ENCODE measurements around the gene BHLHE41. TPM values are rescaled to one million over a fixed set of nuclear protein-coding genes. Genes with fewer than 3 reads are reported as not detected.

Gene BHLHE41
- total and polyA plus RNA-seq, 9 of the 15 experiments (the other 6 are each of a cell fraction or from before 2014, with no cell fraction given): not detected

DNA sequence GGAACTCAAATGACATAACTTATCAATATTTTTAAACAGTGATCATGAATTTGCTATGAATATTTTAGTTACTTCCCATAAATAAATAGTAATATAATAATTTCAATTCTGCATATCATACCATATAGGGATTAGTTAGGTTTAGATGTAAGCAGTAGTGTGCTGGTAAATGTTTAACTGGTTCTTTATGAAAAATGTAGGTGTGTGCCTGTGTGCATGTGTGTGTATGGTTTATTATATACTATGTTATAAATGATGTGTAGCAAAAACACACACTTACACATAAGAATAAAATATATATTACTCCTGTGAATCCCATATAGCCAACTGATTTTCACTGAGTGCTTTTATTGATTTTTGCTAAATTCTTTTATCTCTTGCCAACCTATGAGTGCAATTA is 14.0 kb upstream of the BHLHE41 start:
- no TSS peak for BruUV-seq (replicated peaks)
- H3K4me2 ChIP-seq (ENCODE audit: insufficient read depth, low read length): no peak overlapping the region
- H3K36me3 ChIP-seq (ENCODE audit: control insufficient read depth, insufficient read depth, low read length): no peaks in the 10 kb centered on the region
- H3K27me3 ChIP-seq (ENCODE audit: control insufficient read depth in 2 of 2, insufficient read depth in 2 of 2, low read length in 2 of 2): no peaks in the 10 kb centered on the region
- H3K4me3 ChIP-seq: no peak overlapping the region
- in situ Hi-C loops (cut with MboI): no loop called here
- ATAC-seq (no peak), DNase-seq (ENCODE audit: extremely low read depth in 1 of 4, low spot score in 3 of 4) (no peak), FAIRE-seq (no peak)
- H3K79me2 ChIP-seq (ENCODE audit: control insufficient read depth, insufficient read depth, low read length): no peaks in the 10 kb centered on the region
- H3K9me3 ChIP-seq (replicated peaks; ENCODE audit: control insufficient read depth, insufficient read depth, low read depth, low read length): no peaks in the 10 kb centered on the region
- intact Hi-C loops (cut with micrococcal nuclease): no loop called here
- no peak overlapping the region for H3K9ac ChIP-seq (ENCODE audit: insufficient read depth in 1 of 2, low read depth in 2 of 2, low read length in 2 of 2)
- TF ChIP-seq DPF2 (IDR thresholded peaks at IDR 0.05) (no peak), ADNP (tag; IDR thresholded peaks at IDR 0.05) (no peak), SMAD3 (CRISPR knock-in tag; conservative IDR thresholded peaks at IDR 0.05) (no peak), ZNF696 (CRISPR knock-in tag; conservative IDR thresholded peaks at IDR 0.05) (no peak), ZNF444 (CRISPR knock-in tag; IDR thresholded peaks at IDR 0.05) (no peak), ZNF124 (CRISPR knock-in tag; IDR thresholded peaks at IDR 0.05) (no peak), ZC3H11A (IDR thresholded peaks at IDR 0.05; ENCODE audit: low read depth, low read length) (no peak), POLR2AphosphoS2 (IDR thresholded peaks at IDR 0.05; ENCODE audit: low read length) (no peak), EP400 (IDR thresholded peaks at IDR 0.05) (no peak), SREBF1 (IDR thresholded peaks at IDR 0.05; ENCODE audit: borderline replicate concordance, low read depth, low read length) (no peak), C11orf30 (IDR thresholded peaks at IDR 0.05; ENCODE audit: low read depth) (no peak), PCBP2 (IDR thresholded peaks at IDR 0.05; ENCODE audit: low read depth, low read length, poor library complexity, severe bottlenecking) (no peak), CCAR2 (IDR thresholded peaks at IDR 0.05; ENCODE audit: low read depth, low read length) (no peak), ZNF282 (CRISPR knock-in tag; IDR thresholded peaks at IDR 0.05) (no peak), ZKSCAN3 (CRISPR knock-in tag; IDR thresholded peaks at IDR 0.05) (no peak), BACH1 (tag; IDR thresholded peaks at IDR 0.05) (no peak)
- TF ChIP-seq, protein P1, sequence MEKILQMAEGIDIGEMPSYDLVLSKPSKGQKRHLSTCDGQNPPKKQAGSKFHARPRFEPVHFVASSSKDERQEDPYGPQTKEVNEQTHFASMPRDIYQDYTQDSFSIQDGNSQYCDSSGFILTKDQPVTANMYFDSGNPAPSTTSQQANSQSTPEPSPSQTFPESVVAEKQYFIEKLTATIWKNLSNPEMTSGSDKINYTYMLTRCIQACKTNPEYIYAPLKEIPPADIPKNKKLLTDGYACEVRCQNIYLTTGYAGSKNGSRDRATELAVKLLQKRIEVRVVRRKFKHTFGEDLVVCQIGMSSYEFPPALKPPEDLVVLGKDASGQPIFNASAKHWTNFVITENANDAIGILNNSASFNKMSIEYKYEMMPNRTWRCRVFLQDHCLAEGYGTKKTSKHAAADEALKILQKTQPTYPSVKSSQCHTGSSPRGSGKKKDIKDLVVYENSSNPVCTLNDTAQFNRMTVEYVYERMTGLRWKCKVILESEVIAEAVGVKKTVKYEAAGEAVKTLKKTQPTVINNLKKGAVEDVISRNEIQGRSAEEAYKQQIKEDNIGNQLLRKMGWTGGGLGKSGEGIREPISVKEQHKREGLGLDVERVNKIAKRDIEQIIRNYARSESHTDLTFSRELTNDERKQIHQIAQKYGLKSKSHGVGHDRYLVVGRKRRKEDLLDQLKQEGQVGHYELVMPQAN (IDR thresholded peaks at IDR 0.05; ENCODE audit: borderline replicate concordance): no peak
- TF ChIP-seq, protein P2, sequence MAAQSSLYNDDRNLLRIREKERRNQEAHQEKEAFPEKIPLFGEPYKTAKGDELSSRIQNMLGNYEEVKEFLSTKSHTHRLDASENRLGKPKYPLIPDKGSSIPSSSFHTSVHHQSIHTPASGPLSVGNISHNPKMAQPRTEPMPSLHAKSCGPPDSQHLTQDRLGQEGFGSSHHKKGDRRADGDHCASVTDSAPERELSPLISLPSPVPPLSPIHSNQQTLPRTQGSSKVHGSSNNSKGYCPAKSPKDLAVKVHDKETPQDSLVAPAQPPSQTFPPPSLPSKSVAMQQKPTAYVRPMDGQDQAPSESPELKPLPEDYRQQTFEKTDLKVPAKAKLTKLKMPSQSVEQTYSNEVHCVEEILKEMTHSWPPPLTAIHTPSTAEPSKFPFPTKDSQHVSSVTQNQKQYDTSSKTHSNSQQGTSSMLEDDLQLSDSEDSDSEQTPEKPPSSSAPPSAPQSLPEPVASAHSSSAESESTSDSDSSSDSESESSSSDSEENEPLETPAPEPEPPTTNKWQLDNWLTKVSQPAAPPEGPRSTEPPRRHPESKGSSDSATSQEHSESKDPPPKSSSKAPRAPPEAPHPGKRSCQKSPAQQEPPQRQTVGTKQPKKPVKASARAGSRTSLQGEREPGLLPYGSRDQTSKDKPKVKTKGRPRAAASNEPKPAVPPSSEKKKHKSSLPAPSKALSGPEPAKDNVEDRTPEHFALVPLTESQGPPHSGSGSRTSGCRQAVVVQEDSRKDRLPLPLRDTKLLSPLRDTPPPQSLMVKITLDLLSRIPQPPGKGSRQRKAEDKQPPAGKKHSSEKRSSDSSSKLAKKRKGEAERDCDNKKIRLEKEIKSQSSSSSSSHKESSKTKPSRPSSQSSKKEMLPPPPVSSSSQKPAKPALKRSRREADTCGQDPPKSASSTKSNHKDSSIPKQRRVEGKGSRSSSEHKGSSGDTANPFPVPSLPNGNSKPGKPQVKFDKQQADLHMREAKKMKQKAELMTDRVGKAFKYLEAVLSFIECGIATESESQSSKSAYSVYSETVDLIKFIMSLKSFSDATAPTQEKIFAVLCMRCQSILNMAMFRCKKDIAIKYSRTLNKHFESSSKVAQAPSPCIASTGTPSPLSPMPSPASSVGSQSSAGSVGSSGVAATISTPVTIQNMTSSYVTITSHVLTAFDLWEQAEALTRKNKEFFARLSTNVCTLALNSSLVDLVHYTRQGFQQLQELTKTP (IDR thresholded peaks at IDR 0.05; ENCODE audit: low read depth in 1 of 2, partially characterized antibody in 2 of 2): no peak
- H3K4me1 ChIP-seq (replicated peaks in 1 of 2; ENCODE audit: control insufficient read depth in 2 of 2, insufficient read depth in 2 of 2, low read length in 2 of 2): no peaks in the 10 kb centered on the region
- POLR2A ChIA-PET: no interaction called here
- CTCF ChIA-PET (ENCODE audit: low intra/inter-chr PET ratio): no interaction called here
- H2AFZ ChIP-seq (ENCODE audit: low read depth, low read length): no peak overlapping the region
- no peak overlapping the region for H3K27ac ChIP-seq (ENCODE audit: extremely low read depth, low read depth, low read length)
- no peaks in the 10 kb centered on the region for H4K20me1 ChIP-seq (replicated peaks; ENCODE audit: control insufficient read depth, insufficient read depth, low read length)
- no peaks in the 10 kb centered on the region for H3K9me1 ChIP-seq (ENCODE audit: control insufficient read depth, insufficient read depth, low read length)

All from K562 (cell line).